LNCaP clone FGC (cell line): Measurements from ENCODE around the gene GAS6.

Experiments used
- DNase-seq: peaks from one replicate; pipeline ENCODE4 v3.0.0-alpha.2; 2011; ENCODE audit warnings: low read depth
- H3K4me3 ChIP-seq: 2 replicates; pipeline ENCODE4 v1.5.1; 2011; ENCODE audit warnings: mild to moderate bottlenecking, low read depth, low read length, control low read depth
- TF ChIP-seq, protein P1 (sequence below): IDR thresholded peaks from 2 replicates; pipeline ENCODE4 v1.5.1; 2012; ENCODE audit warnings: mild to moderate bottlenecking; ENCODE audit not compliant: control insufficient read depth, insufficient read depth; ENCODE audit errors: extremely low read depth

GAS6 gene

DNA sequence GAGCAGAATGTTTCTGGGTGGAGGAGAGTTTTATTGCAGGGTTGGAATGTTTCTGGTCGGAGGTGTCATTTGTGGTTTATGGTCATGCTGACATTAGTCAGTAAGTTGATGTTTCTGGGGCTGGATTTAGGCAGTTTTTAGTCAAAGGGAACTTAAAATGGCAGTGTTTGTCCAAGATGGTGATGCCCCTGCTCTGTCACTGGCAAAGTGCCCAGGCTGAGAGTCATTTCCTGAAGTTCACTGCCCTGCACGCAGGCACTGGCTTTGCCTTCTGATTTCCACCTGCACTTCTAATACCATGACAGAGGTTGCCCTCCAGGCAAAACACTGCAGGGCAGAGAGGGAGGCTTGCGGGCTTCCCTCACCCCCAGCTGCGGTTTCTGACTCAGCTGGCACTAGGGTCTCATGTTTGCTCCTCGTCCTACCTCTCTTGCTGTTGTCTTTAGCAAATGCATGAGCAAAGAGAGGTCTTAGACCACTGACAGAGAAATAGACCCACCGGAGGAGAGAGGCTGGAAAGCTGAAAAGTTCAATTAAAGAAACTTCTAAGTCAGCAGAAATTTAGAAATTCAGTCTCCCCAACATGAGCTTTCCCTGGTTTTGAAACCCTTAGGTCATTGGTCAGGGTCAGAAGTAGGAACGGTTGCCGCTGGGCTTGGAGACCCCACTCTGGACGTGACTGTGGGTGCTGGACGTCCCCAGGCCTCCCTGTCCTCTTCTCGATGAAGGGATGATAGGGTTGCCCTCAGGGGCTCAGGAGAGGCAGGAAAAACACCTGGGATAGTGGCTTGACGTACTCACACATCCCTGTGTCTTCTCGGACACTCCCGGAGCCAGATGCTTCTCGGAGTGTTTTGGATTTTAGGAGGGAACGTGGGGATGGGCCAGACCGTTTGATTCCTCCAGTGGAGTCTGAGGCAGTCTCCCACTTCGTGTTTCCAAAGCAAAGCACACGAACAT lies 78.5 kb downstream of the GAS6 start:
- DNase-seq = no peak
- TF ChIP-seq, protein P1, sequence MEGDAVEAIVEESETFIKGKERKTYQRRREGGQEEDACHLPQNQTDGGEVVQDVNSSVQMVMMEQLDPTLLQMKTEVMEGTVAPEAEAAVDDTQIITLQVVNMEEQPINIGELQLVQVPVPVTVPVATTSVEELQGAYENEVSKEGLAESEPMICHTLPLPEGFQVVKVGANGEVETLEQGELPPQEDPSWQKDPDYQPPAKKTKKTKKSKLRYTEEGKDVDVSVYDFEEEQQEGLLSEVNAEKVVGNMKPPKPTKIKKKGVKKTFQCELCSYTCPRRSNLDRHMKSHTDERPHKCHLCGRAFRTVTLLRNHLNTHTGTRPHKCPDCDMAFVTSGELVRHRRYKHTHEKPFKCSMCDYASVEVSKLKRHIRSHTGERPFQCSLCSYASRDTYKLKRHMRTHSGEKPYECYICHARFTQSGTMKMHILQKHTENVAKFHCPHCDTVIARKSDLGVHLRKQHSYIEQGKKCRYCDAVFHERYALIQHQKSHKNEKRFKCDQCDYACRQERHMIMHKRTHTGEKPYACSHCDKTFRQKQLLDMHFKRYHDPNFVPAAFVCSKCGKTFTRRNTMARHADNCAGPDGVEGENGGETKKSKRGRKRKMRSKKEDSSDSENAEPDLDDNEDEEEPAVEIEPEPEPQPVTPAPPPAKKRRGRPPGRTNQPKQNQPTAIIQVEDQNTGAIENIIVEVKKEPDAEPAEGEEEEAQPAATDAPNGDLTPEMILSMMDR = no peak

DNA sequence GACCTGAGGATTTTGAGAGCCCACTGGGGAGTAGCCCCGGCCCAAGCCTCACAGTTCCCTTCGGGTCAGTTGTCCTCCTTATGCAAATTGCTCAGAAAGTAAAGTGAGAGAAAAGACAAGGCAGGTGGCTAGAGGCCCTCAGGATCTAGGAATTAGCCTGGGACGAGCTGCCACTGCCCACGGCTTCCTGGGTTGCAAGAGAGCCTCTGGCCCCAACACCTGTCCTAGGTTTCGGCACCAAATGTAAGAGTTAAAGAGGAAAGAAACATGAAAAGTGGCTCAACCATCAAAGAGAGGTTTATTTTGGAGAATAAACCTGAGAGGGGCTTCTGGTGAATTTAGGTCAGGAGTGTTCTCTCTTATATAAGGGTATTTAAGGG lies 79.2 kb downstream of the GAS6 start:
- H3K4me3 ChIP-seq = no peak overlapping the region
- TF ChIP-seq, protein P1 = no peak
- no peak for DNase-seq

More for the DNA sequence above, 78.5 kb downstream of the GAS6 start:
- H3K4me3 ChIP-seq = no peak overlapping the region

DNA sequence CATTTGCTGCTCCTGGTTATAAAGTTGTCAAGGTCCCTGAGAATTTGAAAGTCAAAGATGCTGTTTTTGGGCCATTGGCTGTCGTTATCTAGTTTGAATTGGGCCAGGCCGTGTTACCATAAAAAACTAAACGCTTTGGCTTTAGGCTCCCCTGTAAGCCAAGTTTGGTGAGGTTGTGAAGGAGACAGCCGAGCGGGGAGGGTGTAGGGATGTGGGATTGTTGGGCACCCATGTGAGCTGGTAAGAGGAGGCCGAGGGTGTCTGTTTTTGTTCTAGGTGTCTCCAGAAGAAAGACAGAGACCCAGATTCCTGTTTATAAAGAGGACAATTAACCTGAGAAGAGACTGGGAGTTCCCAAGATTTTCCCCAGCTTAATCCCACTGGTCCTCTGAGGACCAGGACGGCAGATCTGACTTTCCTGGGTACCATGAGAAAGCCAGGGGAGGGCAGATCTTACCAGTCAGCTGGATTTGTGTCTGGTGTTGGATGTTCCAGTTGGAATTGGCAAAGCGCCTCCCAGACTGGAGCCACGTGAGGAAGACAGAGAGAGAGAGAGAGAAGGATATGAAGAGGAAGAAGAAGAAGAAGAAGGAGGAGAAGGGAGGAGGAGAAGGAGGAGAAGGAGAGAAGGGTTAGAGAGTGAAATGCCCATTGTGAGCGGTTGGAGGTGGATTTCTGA lies 79.8 kb downstream of the GAS6 start:
- H3K4me3 ChIP-seq = no peak overlapping the region
- TF ChIP-seq, protein P1 = no peak
- no peak for DNase-seq

DNA sequence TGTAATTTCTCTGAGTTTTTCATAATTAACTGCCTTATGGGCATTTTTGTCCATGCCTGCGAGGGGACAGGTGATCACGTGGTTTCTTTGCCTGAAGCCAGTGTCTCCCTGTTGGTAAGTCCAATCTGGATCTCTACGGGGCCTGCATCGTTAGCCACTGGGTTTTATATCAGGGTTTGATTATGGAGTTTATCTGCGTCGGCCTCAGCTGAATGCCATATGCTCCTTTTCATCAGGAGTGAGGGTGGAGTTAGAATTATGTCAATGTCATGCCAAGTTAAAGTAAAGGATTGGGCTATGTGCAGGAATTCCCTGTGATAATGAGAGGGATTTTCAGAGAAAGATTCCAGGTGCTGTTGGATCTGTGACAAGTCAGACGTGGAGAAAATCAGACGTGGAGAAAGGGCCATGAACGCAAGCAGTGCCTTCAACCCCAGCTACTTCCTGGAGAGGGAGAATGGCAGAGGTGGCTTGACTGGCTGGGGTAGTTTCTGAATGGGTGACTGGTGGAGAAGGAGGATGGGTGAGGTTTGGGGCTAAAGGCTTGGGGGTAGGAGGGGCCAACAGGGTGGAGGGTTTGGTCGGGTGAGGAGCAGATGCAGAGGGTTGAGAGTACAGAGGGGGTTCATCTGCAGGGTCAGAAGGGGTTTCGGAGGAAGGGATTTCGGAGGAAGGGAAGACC lies 80.5 kb downstream of the GAS6 start:
- TF ChIP-seq, protein P1 = no peak
- H3K4me3 ChIP-seq = no peak overlapping the region
- DNase-seq = no peak

DNA sequence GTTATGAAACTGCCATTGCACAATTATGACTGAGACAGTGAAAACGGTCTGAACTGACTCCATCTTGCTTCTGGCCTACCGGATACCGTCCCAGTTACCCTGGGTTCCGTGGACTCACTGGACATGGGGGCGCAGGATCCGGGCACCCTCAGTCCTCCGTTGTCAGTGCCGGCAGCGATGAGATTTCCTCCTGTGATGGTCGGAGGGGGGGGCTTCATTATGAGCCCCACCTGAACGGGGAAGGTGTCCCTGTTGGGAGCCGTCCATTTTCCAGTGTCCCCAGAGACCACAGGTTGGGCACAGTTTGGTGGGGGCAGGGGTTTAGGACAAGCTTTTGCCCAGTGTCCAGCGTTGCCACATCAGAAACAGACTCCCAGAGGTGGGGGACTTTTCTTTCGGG lies 81.4 kb downstream of the GAS6 start:
- DNase-seq = no peak

DNA sequence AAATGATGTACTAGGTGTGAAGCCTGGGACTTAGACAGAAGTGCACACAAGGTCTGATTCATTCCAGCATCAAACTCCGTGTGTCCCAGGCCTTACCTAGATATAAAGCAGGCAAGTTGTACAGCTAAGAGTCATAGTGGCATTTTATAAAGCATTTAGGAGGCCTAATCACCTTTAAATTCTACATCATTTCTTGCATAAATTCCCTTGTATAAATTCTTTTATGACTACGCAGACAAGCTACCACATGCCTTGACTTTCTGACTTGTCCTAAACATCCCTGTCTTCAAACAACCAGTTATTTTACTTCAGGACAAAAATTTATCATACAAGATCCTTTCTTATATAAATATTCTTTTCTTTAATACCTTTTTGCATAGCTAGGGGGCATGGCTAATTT lies 82.3 kb downstream of the GAS6 start:
- no peak overlapping the region for H3K4me3 ChIP-seq
- no peak for DNase-seq
- TF ChIP-seq, protein P1 = no peak

More for the DNA sequence above, 81.4 kb downstream of the GAS6 start:
- TF ChIP-seq, protein P1 = no peak
- H3K4me3 ChIP-seq = no peak overlapping the region
